Type B pancreatic cell (in vitro differentiated cells): ENCODE measurements around the gene OSCP1. TPM values are rescaled to one million over a fixed set of nuclear protein-coding genes. Genes with fewer than 3 reads are reported as not detected.
"Not testable (repeated sequence)": the region's sequence is repeated elsewhere in the genome, so short reads cannot be mapped to it uniquely, and the experiment has no call there.

Experiments
- DNase-seq: peaks from one replicate; pipeline ENCODE4 v3.0.0; 2021; ENCODE audit warnings: mixed read lengths; ENCODE audit not compliant: unreplicated experiment; ENCODE audit errors: extremely low spot score
- H3K27ac Mint-ChIP-seq: 2 replicates; pipeline ENCODE4 v1.8.0; 2021; ENCODE audit warnings: mild to moderate bottlenecking, mixed read lengths
- H3K27me3 Mint-ChIP-seq: 2 replicates; pipeline ENCODE4 v1.8.0; 2021; ENCODE audit warnings: mixed read lengths
- H3K36me3 Mint-ChIP-seq: 2 replicates; pipeline ENCODE4 v1.8.0; 2021; ENCODE audit warnings: mixed read lengths
- H3K4me1 Mint-ChIP-seq: one replicate; pipeline ENCODE4 v1.8.0; 2021; ENCODE audit warnings: mixed read lengths; ENCODE audit not compliant: unreplicated experiment
- H3K4me3 Mint-ChIP-seq: 2 replicates; pipeline ENCODE4 v1.8.0; 2021; ENCODE audit warnings: mild to moderate bottlenecking, mixed read lengths
- H3K9me3 Mint-ChIP-seq: 2 replicates; pipeline ENCODE4 v1.8.0; 2021; ENCODE audit warnings: mixed read lengths
- CTCF ChIP-seq: fragments of 200-600 bp; sonication (generic); conservative IDR thresholded peaks from 2 replicates; pipeline ENCODE4 v1.5.0; 2021; ENCODE audit warnings: antibody characterized with exemption, mild to moderate bottlenecking
- total RNA-seq: library from RNA; stranded (reverse); gene quantifications from 2 replicates; pipeline ENCODE4 v1.2.1, GENCODE V29; 2021; ENCODE audit warnings: low replicate concordance

The OSCP1 gene
- total RNA-seq, 1 donor from 2014 or later, result 15.3 TPM

DNA sequence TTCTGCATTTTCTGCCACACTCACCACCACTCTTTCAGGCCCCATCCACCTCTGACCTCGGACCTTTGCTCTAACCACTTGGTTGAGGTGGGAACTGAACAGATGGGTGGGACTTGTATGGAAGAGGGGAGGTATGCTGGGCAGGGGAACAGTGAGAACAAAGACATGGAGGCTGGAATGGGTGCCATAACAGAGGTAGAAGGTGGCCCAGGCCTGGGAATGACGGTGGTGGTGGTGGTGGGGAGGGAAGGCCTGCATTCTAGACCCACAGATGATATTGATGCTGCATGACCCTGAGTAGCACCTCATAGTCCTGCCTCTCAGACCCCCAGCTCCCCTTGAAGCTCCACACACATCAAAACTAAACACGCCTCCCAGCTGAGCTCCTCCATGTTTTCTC is 37.7 kb upstream of the OSCP1 start:
- H3K4me1 Mint-ChIP-seq, result peaks cover 24% of the 10 kb centered on the region
- no peak overlapping the region for H3K4me3 Mint-ChIP-seq
- no peaks in the 10 kb centered on the region for H3K36me3 Mint-ChIP-seq
- no peak overlapping the region for H3K27ac Mint-ChIP-seq
- DNase-seq, result no peak
- no peaks in the 10 kb centered on the region for H3K27me3 Mint-ChIP-seq
- TF ChIP-seq CTCF, result no peak
- no peaks in the 10 kb centered on the region for H3K9me3 Mint-ChIP-seq

DNA sequence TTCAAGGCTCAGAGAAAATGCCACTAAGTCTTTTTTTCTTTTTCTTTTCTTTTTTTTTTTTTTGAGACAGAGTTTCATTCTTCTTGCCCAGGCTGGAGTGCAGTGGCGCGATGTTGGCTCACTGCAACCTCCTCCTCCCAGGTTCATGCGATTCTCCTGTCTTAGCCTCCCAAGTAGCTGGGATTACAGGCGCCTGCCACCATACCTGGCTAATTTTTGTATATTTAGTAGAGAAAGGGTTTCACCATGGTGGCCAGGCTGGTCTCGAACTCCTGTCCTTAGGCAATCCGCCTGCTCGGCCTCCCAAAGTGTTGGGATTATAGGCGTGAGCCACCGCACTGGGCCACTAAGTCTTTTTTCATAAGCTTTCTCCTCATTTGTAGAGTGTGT is 37.1 kb upstream of the OSCP1 start:
- Mint-ChIP-seq H3K4me1 (peaks cover 25% of the 10 kb centered on the region), H3K27ac (peak overlapping the region; percentile 67)
- not testable (repeated sequence) for H3K9me3 Mint-ChIP-seq, H3K27me3 Mint-ChIP-seq, DNase-seq, H3K36me3 Mint-ChIP-seq, H3K4me3 Mint-ChIP-seq

DNA sequence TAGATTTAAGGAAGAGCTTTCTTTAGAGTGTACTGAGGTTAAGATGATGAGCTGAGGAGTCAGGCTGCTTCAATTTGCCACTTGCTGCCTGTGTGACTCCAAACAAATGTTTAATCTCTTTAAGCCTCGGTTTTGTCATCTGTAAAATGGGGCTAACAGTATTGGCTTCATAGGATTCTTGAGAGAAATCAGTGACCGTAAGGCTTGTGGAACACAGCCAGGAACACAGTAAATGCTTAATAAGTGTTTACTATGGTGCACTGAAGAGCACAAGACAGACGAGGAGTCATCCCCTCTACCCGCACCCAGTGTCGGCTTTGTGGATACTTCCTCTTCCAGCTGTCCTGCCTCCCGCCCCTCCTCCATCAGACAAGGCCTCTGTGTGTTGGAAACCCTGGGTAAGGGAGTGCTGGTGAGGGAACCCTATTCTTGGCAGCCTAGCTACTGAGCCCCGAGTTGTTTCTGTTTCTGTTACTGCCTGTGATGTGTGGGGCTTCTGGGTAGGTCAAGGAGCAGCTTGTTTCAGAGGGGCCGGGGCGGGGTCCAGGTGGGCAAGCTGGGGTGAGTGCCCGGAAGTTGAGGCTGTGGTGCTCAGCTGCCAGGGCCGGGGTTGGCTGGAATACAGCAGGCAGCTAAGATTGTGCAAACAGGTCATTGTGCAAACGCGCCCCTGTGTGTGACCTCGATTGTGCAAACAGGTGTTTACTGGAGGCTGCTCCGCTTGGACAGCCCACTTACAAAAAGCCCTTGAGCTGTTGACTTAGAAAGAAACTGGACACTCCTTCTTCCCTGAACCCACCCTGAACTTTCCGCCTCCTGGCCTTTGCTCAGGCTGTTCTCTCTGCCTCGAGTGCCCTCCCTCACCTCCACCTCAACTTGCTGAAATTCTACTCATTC is 36.4 kb upstream of the OSCP1 start:
- no peak overlapping the region for H3K4me3 Mint-ChIP-seq
- H3K9me3 Mint-ChIP-seq, result no peaks in the 10 kb centered on the region
- no peak for TF ChIP-seq CTCF
- H3K4me1 Mint-ChIP-seq, result peaks cover 31% of the 10 kb centered on the region
- no peaks in the 10 kb centered on the region for H3K27me3 Mint-ChIP-seq
- peak overlapping the region; percentile 67 for H3K27ac Mint-ChIP-seq
- H3K36me3 Mint-ChIP-seq, result no peaks in the 10 kb centered on the region
- no peak for DNase-seq

- H3K9me3 Mint-ChIP-seq, result no peaks in the 10 kb centered on the region
- TF ChIP-seq CTCF, result no peak
- no peaks in the 10 kb centered on the region for H3K36me3 Mint-ChIP-seq
- no peak overlapping the region for H3K4me3 Mint-ChIP-seq
- no peak for DNase-seq
- H3K4me1 Mint-ChIP-seq, result peaks cover 33% of the 10 kb centered on the region
- H3K27ac Mint-ChIP-seq, result peak overlapping the region; percentile 64
- no peaks in the 10 kb centered on the region for H3K27me3 Mint-ChIP-seq
Measured at GRCh38 chr1:36486093-36486438, 35.8 kb upstream of the OSCP1 start.

DNA sequence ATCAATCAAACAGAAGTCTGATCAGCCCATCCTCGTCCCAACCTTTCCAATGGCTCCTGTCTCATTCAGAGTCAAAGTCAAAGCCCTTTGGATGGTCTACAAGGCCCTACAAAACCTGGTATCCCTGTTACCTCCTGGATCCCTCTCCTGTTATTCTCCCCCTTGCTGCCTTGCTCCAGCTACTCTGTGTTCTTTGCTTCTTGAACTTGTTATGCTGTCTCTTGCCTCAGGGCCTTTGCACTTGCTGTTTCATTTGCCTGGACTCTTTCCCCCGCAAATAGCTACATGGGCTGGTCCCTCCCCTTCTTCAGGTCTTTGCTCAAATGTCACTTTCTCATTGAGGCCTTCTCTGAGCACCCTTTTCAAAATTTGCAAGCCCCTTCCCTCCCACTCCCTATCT is 33.8 kb upstream of the OSCP1 start:
- TF ChIP-seq CTCF, result no peak
- no peak for DNase-seq
- H3K36me3 Mint-ChIP-seq, result no peaks in the 10 kb centered on the region
- H3K4me3 Mint-ChIP-seq, result no peak overlapping the region
- H3K9me3 Mint-ChIP-seq, result no peaks in the 10 kb centered on the region
- peaks cover 3% of the 10 kb centered on the region for H3K27me3 Mint-ChIP-seq
- peaks cover 21% of the 10 kb centered on the region for H3K4me1 Mint-ChIP-seq
- peak overlapping the region; percentile 15 for H3K27ac Mint-ChIP-seq

DNA sequence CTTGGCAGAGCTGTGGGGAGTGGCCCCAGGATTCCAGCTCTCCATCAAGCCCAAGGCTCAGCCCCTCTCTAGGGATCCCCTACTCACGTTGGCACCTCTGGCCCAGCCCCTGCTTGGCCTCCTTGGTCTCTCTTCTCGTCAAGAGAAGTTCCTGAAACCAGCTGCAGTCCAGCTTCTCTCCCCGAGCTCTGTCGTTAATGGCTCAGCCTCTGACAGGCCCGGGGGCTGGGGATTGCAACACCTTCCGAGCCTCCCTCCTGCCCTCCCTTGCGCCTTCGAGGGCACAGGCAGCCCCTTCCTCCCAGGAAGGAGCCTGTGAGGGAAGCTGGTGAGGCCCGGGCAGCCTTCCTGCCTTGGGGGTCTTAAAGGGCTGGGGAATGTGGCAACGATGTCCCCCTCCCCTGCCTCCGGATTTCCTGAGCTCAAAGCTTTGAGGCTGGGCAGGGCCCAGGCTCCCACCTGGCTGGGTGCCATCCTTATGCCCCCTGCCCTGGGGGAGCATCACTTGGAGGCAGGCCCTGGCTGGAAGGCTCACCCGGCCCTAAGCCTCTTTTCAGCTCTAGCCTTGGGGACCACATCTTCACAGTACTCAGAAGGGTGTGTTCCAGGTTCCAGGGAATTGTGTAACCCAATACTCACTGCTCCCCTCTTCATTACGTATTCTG is 32.6 kb upstream of the OSCP1 start, which contains the start of gene CSF3R:
Gene CSF3R, minus strand, starts transcription at position 190 of the 665 bp plus-strand sequence. CDS start 3,417 bp downstream, outside the sequence.
- peaks cover 3% of the 10 kb centered on the region for H3K27me3 Mint-ChIP-seq
- no peaks in the 10 kb centered on the region for H3K9me3 Mint-ChIP-seq
- peak within 1 kb of the TSS; percentile 68 for H3K4me3 Mint-ChIP-seq
- peaks cover 17% of the 10 kb centered on the region for H3K4me1 Mint-ChIP-seq
- no peak for TF ChIP-seq CTCF
- H3K36me3 Mint-ChIP-seq, result no peaks in the 10 kb centered on the region
- peak within 1 kb of the TSS; percentile 57 for H3K27ac Mint-ChIP-seq
- DNase-seq, result no peak
